HEK293 (cell line): ENCODE results near the gene BTD.

ENCODE experiments used
- BCL11B ChIP-seq: fragments of 450-650 bp; formaldehyde crosslinking; IDR thresholded peaks from 2 replicates; pipeline ENCODE4 v1.5.1; 2016; ENCODE audit warnings: low read depth, missing biosample characterization, missing genetic modification characterization
- GFI1B ChIP-seq: fragments of 450-650 bp; formaldehyde crosslinking; IDR thresholded peaks from 2 replicates; pipeline ENCODE4 v1.5.1; 2016; ENCODE audit warnings: missing biosample characterization, missing genetic modification characterization
- KLF10 ChIP-seq: fragments of 450-650 bp; IDR thresholded peaks from 2 replicates; pipeline ENCODE4 v1.5.1; 2018; ENCODE audit warnings: missing biosample characterization, mild to moderate bottlenecking, missing genetic modification characterization
- MYNN ChIP-seq: fragments of 450-650 bp; formaldehyde crosslinking; IDR thresholded peaks from 2 replicates; pipeline ENCODE4 v1.5.1; 2016; ENCODE audit warnings: missing biosample characterization, missing genetic modification characterization, borderline replicate concordance
- OSR2 ChIP-seq: fragments of 450-650 bp; formaldehyde crosslinking; IDR thresholded peaks from 2 replicates; pipeline ENCODE4 v1.5.1; 2016; ENCODE audit warnings: missing biosample characterization, missing genetic modification characterization
- TRIM28 ChIP-seq: IDR thresholded peaks from 2 replicates; pipeline ENCODE4 v1.6.1; 2011; ENCODE audit warnings: low read length, control low read depth, borderline replicate concordance
- ZBTB8A ChIP-seq: fragments of 450-650 bp; formaldehyde crosslinking; IDR thresholded peaks from 2 replicates; pipeline ENCODE4 v1.5.1; 2016; ENCODE audit warnings: missing biosample characterization, missing genetic modification characterization
- ZFP37 ChIP-seq: fragments of 450-650 bp; formaldehyde crosslinking; IDR thresholded peaks from 2 replicates; pipeline ENCODE4 v1.5.1; 2016; ENCODE audit warnings: missing biosample characterization, missing genetic modification characterization
- ZNF146 ChIP-seq: fragments of 450-650 bp; formaldehyde crosslinking; IDR thresholded peaks from 2 replicates; pipeline ENCODE4 v1.5.1; 2016; ENCODE audit warnings: missing biosample characterization, missing genetic modification characterization
- ZNF174 ChIP-seq: fragments of 450-650 bp; formaldehyde crosslinking; IDR thresholded peaks from 2 replicates; pipeline ENCODE4 v1.5.0; 2017; ENCODE audit warnings: missing biosample characterization, mild to moderate bottlenecking, missing genetic modification characterization
- ZNF223 ChIP-seq: fragments of 450-650 bp; formaldehyde crosslinking; IDR thresholded peaks from 2 replicates; pipeline ENCODE4 v1.5.1; 2016; ENCODE audit warnings: missing biosample characterization, missing genetic modification characterization
- ZNF350 ChIP-seq: fragments of 450-650 bp; formaldehyde crosslinking; IDR thresholded peaks from 2 replicates; pipeline ENCODE4 v1.5.0; 2017; ENCODE audit warnings: missing biosample characterization, mild to moderate bottlenecking, missing genetic modification characterization
- ZNF433 ChIP-seq: fragments of 450-650 bp; formaldehyde crosslinking; IDR thresholded peaks from 2 replicates; pipeline ENCODE4 v1.5.1; 2016; ENCODE audit warnings: missing biosample characterization, missing genetic modification characterization, low read depth
- ZNF514 ChIP-seq: fragments of 450-650 bp; formaldehyde crosslinking; IDR thresholded peaks from 2 replicates; pipeline ENCODE4 v1.5.1; 2016; ENCODE audit warnings: missing biosample characterization, missing genetic modification characterization
- ZNF558 ChIP-seq: fragments of 450-650 bp; formaldehyde crosslinking; IDR thresholded peaks from 2 replicates; pipeline ENCODE4 v1.5.1; 2016; ENCODE audit warnings: missing biosample characterization, missing genetic modification characterization
- ZNF560 ChIP-seq: fragments of 450-650 bp; formaldehyde crosslinking; IDR thresholded peaks from 2 replicates; pipeline ENCODE4 v1.5.1; 2017; ENCODE audit warnings: missing biosample characterization, missing genetic modification characterization, borderline replicate concordance
- ZNF561 ChIP-seq: fragments of 450-650 bp; IDR thresholded peaks from 2 replicates; pipeline ENCODE4 v1.5.1; 2018; ENCODE audit warnings: missing biosample characterization, missing genetic modification characterization, borderline replicate concordance
- ZNF670 ChIP-seq: fragments of 450-650 bp; formaldehyde crosslinking; IDR thresholded peaks from 2 replicates; pipeline ENCODE4 v1.5.1; 2016; ENCODE audit warnings: missing biosample characterization, missing genetic modification characterization, low read depth
- ZNF776 ChIP-seq: fragments of 450-650 bp; formaldehyde crosslinking; IDR thresholded peaks from 2 replicates; pipeline ENCODE4 v1.5.0; 2017; ENCODE audit warnings: missing biosample characterization, missing genetic modification characterization, borderline replicate concordance
- ZNF843 ChIP-seq: fragments of 450-650 bp; formaldehyde crosslinking; IDR thresholded peaks from 2 replicates; pipeline ENCODE4 v1.5.1; 2016; ENCODE audit warnings: missing biosample characterization, missing genetic modification characterization
- TF ChIP-seq, protein P1 (sequence below): fragments of 450-650 bp; formaldehyde crosslinking; IDR thresholded peaks from 2 replicates; pipeline ENCODE4 v1.5.1; 2016; ENCODE audit warnings: missing biosample characterization, missing genetic modification characterization
- TF ChIP-seq, protein P2 (sequence below): fragments of 450-650 bp; formaldehyde crosslinking; IDR thresholded peaks from 2 replicates; pipeline ENCODE4 v1.5.1; 2016; ENCODE audit warnings: missing biosample characterization, missing genetic modification characterization
- TF ChIP-seq, protein P3 (sequence below): fragments of 450-650 bp; formaldehyde crosslinking; IDR thresholded peaks from 2 replicates; pipeline ENCODE4 v1.5.1; 2016; ENCODE audit warnings: missing biosample characterization, missing genetic modification characterization
- TF ChIP-seq, protein P4 (sequence below): fragments of 450-650 bp; formaldehyde crosslinking; IDR thresholded peaks from 2 replicates; pipeline ENCODE4 v1.5.1; 2016; ENCODE audit warnings: missing biosample characterization, missing genetic modification characterization
- TF ChIP-seq, protein P5 (sequence below): fragments of 450-650 bp; formaldehyde crosslinking; IDR thresholded peaks from 2 replicates; pipeline ENCODE4 v1.5.1; 2016; ENCODE audit warnings: missing biosample characterization, missing genetic modification characterization
- TF ChIP-seq, protein P6 (sequence below): fragments of 450-650 bp; formaldehyde crosslinking; IDR thresholded peaks from 2 replicates; pipeline ENCODE4 v1.5.1; 2017; ENCODE audit warnings: missing biosample characterization, missing genetic modification characterization
- TF ChIP-seq, protein P7 (sequence below): fragments of 450-650 bp; formaldehyde crosslinking; IDR thresholded peaks from 2 replicates; pipeline ENCODE4 v1.5.1; 2016; ENCODE audit warnings: missing biosample characterization, missing genetic modification characterization

The BTD gene

DNA sequence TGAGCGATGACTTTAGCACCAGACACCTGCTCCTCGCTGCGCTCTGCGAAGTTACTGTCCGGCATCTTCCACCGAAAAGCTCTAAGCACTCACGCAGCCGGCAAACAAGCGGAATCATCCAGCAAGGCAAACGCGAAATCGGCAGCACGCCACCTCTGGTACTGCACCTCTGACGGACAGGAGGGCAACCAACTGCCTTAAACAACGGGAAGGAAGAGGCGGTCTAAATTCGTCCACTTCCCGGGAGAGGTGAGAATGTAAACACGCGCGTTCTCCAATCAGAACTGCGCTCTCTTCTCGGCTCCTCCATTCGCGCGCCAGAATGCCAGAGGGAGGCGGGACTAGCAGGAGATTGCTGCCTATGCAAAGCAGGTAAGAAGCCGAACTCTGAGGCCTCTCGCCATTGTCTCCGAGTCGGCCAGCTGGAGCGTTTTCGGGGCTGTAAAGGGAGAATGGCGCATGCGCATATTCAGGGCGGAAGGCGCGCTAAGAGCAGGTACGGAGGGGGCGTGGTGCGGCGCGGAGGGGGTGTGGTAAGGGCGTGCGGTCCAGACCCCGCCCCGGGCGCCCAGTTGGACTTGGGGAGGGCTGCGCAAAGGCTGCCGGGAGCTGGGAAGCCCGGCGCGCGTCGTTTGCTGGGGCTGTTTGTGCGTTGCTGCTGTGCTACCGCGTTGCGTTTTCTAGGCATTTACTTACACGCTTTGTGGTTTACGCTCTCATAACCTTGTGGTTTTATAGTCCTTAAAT is at the start of gene BTD, which contains the start of gene HACL1 (continued):
- TF ChIP-seq ZNF561 (tag by site-specific recombination) = peak; percentile 38; the same call in 1 of the 2 replicates
- no peak for TF ChIP-seq ZNF776
- TF ChIP-seq ZNF560 (tag by site-specific recombination) = no peak
- TF ChIP-seq, protein P1, sequence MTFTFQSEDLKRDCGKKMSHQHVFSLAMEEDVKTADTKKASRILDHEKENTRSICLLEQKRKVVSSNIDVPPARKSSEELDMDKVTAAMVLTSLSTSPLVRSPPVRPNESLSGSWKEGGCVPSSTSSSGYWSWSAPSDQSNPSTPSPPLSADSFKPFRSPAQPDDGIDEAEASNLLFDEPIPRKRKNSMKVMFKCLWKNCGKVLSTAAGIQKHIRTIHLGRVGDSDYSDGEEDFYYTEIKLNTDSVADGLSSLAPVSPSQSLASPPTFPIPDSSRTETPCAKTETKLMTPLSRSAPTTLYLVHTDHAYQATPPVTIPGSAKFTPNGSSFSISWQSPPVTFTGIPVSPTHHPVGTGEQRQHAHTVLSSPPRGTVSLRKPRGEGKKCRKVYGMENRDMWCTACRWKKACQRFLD (tag by site-specific recombination) = no peak
- TF ChIP-seq, protein P2, sequence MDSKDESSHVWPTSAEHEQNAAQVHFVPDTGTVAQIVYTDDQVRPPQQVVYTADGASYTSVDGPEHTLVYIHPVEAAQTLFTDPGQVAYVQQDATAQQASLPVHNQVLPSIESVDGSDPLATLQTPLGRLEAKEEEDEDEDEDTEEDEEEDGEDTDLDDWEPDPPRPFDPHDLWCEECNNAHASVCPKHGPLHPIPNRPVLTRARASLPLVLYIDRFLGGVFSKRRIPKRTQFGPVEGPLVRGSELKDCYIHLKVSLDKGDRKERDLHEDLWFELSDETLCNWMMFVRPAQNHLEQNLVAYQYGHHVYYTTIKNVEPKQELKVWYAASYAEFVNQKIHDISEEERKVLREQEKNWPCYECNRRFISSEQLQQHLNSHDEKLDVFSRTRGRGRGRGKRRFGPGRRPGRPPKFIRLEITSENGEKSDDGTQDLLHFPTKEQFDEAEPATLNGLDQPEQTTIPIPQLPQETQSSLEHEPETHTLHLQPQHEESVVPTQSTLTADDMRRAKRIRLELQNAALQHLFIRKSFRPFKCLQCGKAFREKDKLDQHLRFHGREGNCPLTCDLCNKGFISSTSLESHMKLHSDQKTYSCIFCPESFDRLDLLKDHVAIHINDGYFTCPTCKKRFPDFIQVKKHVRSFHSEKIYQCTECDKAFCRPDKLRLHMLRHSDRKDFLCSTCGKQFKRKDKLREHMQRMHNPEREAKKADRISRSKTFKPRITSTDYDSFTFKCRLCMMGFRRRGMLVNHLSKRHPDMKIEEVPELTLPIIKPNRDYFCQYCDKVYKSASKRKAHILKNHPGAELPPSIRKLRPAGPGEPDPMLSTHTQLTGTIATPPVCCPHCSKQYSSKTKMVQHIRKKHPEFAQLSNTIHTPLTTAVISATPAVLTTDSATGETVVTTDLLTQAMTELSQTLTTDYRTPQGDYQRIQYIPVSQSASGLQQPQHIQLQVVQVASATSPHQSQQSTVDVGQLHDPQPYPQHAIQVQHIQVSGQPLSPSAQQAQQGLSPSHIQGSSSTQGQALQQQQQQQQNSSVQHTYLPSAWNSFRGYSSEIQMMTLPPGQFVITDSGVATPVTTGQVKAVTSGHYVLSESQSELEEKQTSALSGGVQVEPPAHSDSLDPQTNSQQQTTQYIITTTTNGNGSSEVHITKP = peak; percentile 36; the same call in 1 of the 2 replicates
- no peak for TF ChIP-seq ZNF350 (tag by site-specific recombination)
- 0 out of 2 replicates have a peak, but pooled peaks have one; percentile 18 for TF ChIP-seq ZNF558
- TF ChIP-seq, protein P3, sequence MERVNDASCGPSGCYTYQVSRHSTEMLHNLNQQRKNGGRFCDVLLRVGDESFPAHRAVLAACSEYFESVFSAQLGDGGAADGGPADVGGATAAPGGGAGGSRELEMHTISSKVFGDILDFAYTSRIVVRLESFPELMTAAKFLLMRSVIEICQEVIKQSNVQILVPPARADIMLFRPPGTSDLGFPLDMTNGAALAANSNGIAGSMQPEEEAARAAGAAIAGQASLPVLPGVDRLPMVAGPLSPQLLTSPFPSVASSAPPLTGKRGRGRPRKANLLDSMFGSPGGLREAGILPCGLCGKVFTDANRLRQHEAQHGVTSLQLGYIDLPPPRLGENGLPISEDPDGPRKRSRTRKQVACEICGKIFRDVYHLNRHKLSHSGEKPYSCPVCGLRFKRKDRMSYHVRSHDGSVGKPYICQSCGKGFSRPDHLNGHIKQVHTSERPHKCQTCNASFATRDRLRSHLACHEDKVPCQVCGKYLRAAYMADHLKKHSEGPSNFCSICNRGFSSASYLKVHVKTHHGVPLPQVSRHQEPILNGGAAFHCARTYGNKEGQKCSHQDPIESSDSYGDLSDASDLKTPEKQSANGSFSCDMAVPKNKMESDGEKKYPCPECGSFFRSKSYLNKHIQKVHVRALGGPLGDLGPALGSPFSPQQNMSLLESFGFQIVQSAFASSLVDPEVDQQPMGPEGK (tag by site-specific recombination) = peak; percentile 98
- no peak for TF ChIP-seq ZNF223
- no peak for TF ChIP-seq GFI1B (tag by site-specific recombination)
- TF ChIP-seq OSR2 (tag by site-specific recombination) = 0 out of 2 replicates have a peak, but pooled peaks have one; percentile 22
- peak; percentile 66 for TF ChIP-seq ZBTB8A (tag by site-specific recombination)
- TF ChIP-seq, protein P4, sequence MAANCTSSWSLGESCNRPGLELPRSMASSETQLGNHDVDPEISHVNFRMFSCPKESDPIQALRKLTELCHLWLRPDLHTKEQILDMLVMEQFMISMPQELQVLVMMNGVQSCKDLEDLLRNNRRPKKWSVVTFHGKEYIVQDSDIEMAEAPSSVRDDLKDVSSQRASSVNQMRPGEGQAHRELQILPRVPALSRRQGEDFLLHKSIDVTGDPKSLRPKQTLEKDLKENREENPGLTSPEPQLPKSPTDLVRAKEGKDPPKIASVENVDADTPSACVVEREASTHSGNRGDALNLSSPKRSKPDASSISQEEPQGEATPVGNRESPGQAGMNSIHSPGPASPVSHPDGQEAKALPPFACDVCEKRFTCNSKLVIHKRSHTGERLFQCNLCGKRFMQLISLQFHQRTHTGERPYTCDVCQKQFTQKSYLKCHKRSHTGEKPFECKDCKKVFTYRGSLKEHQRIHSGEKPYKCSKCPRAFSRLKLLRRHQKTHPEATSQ (tag by site-specific recombination) = peak; percentile 94
- TF ChIP-seq ZNF514 = no peak
- peak; percentile 100 for TF ChIP-seq KLF10 (tag by site-specific recombination)
- TF ChIP-seq, protein P5, sequence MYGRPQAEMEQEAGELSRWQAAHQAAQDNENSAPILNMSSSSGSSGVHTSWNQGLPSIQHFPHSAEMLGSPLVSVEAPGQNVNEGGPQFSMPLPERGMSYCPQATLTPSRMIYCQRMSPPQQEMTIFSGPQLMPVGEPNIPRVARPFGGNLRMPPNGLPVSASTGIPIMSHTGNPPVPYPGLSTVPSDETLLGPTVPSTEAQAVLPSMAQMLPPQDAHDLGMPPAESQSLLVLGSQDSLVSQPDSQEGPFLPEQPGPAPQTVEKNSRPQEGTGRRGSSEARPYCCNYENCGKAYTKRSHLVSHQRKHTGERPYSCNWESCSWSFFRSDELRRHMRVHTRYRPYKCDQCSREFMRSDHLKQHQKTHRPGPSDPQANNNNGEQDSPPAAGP = peak; percentile 72; the same call in 1 of the 2 replicates
- TF ChIP-seq ZNF174 (tag by site-specific recombination) = no peak
- no peak for TF ChIP-seq MYNN (tag by site-specific recombination)
- TF ChIP-seq ZNF433 (tag by site-specific recombination) = no peak
- TF ChIP-seq, protein P6, sequence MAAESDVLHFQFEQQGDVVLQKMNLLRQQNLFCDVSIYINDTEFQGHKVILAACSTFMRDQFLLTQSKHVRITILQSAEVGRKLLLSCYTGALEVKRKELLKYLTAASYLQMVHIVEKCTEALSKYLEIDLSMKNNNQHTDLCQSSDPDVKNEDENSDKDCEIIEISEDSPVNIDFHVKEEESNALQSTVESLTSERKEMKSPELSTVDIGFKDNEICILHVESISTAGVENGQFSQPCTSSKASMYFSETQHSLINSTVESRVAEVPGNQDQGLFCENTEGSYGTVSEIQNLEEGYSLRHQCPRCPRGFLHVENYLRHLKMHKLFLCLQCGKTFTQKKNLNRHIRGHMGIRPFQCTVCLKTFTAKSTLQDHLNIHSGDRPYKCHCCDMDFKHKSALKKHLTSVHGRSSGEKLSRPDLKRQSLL (tag by site-specific recombination) = no peak
- no peak for TF ChIP-seq ZNF670 (tag by site-specific recombination)
- TF ChIP-seq ZNF843 (tag by site-specific recombination) = peak; percentile 37; the same call in 1 of the 2 replicates
- TF ChIP-seq ZFP37 = no peak
- TF ChIP-seq, protein P7, sequence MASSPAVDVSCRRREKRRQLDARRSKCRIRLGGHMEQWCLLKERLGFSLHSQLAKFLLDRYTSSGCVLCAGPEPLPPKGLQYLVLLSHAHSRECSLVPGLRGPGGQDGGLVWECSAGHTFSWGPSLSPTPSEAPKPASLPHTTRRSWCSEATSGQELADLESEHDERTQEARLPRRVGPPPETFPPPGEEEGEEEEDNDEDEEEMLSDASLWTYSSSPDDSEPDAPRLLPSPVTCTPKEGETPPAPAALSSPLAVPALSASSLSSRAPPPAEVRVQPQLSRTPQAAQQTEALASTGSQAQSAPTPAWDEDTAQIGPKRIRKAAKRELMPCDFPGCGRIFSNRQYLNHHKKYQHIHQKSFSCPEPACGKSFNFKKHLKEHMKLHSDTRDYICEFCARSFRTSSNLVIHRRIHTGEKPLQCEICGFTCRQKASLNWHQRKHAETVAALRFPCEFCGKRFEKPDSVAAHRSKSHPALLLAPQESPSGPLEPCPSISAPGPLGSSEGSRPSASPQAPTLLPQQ (tag by site-specific recombination) = peak; percentile 70; the same call in 1 of the 2 replicates
- no peak for TF ChIP-seq ZNF146 (tag by site-specific recombination)
- TF ChIP-seq BCL11B (tag by site-specific recombination) = no peak
- TF ChIP-seq TRIM28 = peak; percentile 70; the same call in 1 of the 2 replicates
